ENCODE measurements around the gene TRAPPC12. TPM values are rescaled to one million over a fixed set of nuclear protein-coding genes. Genes with fewer than 3 reads are reported as not detected.

TRAPPC12 gene
- total RNA-seq, 1 experiment from 2014 or later, result 45.1 TPM

DNA sequence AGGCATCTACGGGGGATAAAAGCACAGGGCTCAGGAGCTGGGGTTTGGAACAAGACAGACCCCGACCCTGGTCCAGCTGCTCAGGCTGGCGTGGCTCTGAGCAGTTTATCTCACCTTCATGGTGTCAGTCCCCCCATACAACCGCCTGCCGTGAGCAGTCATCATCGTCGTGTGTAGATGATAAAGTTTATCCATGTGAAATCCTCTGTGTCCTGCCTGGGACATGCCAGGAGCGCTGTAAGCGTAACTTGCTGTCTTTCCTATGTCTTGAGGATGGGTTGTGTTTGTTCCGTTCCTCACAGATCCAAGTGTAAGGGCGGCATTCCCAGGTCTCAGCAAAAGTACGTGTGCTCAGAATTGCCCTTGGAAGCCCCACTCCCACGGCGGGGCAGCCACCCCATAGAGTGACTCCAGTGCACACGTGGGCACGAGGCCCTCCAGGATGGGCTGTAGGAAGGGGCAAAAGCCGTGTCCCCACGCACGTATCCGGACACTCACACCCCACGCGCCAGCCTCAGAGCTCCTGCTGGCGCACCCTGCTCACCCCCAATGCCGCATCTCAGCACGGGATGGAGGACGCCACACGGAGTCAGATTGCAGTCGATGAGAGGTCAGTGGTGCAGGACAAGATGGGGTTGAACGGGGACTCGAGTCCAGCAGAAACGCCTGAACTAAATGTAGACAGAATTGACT is 88.9 kb downstream of the TRAPPC12 start:
- DNase-seq (ENCODE audit: low spot score), result no peak

DNA sequence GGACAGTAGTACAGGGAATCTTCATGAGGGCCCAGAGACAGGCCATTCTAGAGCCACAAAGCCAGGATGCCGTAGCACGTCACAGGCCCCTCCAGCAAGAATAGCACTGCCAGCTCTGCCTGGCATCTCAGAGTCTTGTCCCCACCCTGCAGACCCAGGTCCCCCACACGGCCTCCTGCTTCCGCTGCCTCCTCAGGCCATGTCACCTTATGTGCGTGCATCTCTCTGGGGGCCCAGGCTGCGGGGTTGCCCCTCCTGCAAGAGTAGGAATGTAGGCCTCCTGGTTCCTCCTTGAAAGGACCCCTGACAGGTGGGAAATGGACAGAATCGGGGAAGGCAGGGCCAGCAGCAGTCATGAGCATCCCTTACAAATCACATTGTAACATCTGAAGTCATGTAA is 90.0 kb downstream of the TRAPPC12 start:
- no peak for DNase-seq (ENCODE audit: low spot score)

- DNase-seq (ENCODE audit: low spot score), result peak; percentile 91
Measured at GRCh38 chr2:3470166-3470651, 90.7 kb downstream of the TRAPPC12 start.

DNA sequence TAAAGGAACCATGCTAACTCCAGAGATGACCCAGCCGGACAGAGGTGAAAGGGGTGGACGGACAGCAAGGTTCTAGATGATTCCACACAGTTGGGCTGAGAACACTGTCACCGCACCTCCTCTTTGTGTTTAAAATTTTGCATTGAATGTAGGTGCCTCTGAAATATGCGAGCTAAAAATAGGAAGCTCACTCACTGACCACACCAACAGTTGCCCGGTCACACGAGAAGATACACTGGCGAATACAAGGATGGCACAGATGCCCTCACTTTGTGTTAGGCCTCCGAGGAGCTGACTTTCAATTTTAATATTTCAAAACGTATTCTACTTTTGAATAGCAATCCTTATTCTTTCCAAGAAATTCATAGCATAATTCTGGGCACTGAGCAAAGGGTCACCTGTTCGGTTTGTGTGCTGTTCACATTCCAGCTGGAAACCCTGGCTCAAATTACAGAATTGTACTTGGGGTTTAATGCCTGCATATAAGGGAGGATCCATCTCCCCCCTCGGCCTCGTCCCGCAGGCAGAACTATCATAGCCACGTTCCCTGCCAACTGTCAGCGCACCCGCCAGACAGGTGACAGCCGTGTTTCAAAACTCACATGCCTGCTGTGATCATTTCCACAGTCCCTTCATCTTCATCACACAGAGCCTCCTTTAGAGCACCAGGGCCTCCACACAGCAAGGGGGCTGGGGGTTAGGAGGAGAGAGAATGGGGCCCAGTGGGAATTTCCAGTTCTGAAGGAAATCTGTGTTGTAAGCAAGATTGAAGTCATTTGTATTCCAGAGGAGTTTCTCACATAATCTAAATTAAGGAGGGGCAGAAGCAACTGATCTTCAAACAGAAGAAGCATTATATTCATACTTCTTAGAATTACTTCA is 91.6 kb downstream of the TRAPPC12 start:
- DNase-seq (ENCODE audit: low spot score), result peak; percentile 31

- DNase-seq (ENCODE audit: low spot score), result no peak
Measured at GRCh38 chr2:3472296-3472695, 92.8 kb downstream of the TRAPPC12 start.

DNA sequence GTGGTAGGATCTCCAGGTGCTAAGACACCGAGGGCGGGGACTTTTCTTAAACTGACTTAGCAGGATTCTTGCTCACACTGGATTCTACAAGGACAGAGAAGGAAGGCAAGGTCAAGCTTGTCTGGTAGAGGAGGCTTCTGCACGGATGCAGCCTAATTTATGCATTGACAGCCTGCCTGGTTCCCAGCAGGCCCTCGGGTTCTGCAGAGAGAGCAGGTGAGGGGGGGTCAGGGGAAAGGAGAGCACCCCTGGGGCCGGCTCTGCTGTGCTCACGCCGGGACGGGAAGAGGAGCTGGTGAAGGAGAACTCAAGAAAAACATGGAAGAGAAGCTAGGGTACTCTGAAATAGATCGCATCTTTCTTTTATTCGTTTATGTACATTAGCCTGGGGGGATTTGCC is 93.5 kb downstream of the TRAPPC12 start:
- no peak for DNase-seq (ENCODE audit: low spot score)

DNA sequence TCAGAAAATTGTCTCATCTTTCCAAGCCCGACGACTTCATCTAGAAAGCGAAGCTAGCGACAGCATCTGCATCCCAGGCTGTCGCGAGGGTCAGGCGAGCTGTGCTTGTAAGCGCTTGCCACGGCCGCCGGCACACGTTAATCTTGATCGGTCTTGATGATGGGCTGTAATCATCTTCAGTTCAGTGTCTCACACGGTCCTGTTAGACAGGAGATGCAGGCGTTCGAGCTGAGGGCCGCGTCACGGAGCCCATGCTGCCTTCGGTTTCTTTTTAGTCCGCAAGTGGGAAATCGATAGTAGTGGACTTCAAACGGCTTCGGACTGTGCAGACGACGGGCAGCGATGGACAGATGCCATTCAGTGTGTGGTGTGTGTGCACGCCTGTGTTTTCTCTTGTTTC is 96.3 kb downstream of the TRAPPC12 start:
- DNase-seq (ENCODE audit: low spot score), result no peak

GRCh38 chr2:3476321-3476984 is 97.0 kb downstream of the TRAPPC12 start:
- DNase-seq (ENCODE audit: low spot score), result no peak

- DNase-seq (ENCODE audit: low spot score), result no peak
Measured at GRCh38 chr2:3476985-3477327, 97.5 kb downstream of the TRAPPC12 start.

DNA sequence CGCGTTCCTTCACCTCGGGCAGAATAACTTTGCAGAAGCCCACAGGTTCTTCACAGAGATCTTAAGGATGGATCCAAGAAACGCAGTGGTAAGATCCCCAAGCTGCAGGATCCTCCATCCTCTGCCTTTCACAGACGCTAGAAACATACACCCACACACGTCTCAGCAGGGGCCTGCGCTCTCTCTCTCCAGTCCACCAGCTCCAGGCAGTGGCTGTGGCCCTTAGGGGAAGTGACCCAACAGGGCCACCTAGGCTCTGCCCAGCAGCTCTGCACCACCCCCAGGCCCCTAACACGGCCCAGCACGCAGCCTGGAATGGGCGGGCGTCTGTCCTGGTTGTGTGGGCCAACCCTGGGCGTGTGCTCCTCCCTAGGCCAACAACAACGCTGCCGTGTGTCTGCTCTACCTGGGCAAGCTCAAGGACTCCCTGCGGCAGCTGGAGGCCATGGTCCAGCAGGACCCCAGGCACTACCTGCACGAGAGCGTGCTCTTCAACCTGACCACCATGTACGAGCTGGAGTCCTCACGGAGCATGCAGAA is 99.4 kb downstream of the TRAPPC12 start:
- no peak for DNase-seq (ENCODE audit: low spot score)

DNA sequence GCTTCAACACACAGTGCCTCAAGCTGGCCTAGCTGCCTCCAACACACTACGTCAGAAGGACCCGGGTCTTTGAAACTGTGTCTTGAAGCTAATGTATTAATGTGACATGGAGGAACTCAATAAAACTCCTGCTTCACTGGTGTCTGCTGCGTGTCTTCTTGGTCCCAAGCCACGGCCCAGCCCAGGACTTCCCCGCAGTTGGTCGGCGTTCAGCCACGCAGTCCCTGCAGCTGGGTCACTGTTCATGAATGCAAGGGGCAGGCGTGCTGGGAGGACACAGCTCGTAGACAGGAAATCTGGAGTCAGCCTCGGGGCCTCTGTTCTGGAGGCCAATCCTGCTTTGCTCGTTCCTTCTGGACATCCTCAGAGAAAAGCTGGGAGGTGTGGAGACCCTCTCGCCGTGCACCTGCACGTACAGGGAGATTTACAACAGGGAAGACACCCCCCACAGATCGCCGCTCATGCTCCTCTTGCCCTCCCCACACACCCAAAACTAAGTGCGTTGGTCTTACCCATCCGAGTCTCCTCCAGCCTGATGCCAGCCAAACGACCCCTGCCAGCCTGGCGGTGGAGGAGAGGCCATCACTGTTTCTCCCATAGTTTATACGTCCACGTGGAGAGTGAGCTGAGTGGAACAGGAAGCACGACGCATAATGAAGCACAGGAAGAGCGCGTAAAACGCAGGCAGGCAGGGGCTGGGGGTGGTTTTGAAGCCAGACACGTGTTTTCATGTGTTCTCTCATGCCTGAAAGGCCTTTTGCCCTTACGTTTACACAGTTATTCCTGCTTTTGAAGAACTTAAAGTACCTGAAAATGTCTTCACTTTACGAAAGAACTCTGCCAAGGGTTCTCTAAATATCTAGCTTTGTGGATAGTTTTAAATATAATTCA is 100.2 kb downstream of the TRAPPC12 start:
- no peak for DNase-seq (ENCODE audit: low spot score)

DNA sequence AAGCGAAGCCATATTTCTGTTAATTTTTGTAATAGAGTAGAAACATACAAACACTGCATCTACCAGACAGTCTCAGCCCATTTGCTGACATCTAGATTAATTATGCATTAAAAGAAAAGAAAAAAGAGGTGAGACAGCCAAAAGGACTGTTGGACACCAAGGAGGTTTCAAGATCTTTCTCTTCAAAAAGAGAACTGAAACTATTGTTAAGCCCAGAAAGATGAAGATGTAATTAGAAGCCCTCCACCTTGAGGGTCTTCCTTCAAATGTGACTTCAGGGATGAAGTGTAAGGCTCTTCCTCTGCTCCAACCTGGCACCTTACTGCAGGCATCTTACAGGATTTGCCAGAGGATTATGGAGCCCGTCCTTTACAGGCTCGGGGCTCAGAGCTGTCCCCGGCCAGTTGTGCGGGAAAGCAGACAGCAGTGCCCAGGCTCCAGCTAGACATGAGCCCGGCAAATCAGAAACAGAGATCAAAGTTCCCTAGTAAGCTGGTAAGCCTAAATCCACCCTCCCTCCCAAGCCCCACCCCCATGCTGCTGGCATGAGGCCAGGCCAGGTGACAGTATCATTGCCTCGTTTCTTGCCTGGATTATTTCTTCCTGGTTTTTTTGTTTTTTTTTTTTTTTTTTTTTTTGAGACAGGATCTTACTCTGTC is 101.0 kb downstream of the TRAPPC12 start:
- DNase-seq (ENCODE audit: low spot score), result no peak

DNA sequence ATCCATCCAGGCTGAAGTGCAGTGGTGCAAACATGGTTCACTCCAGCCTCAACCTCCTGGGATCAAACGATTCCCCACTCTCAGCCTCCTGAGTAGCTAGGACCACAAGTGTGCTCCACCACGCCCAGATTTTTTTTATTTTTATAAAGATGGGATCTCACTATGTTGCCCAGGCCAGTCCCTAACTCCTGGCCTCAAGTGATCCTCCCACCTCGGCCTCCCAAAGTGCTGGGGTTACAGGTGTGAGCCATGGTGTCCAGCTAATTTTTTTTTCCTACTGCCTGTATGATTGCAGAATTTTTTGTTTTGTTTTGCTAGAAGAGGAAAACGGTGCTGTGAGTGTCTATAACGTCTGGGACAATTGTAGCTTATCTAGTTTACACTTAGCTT is 101.5 kb downstream of the TRAPPC12 start:
- no peak for DNase-seq (ENCODE audit: low spot score)

DNA sequence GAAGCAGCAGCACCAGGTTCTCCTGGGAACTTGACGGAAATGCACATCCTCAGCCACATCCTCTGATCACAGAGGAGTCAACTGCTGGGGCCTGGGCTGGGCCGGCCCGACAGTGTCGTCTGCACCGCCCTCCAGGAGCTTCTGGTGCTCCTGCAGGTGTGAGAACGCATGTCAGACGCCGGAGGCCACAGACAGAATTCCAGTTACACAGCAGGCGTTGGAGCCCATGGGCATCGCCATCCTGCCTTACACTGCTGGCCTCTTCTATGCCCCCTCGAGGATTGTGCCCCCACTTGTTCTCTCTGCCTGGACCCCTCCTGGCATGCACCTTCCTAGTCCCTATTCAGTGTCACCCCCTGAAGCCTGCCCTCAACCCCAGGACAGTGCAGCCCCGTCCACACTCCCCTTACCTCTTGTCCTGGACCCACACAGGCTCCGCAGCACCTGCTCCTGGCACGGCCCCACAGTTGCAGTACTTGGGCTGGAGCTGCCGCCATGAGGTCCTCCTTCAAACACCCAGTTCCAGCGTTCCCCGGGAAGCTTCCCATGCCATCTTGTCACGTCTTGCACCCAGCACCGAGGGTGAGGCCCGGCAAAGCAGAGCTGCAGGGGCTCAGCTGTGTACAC is 102.4 kb downstream of the TRAPPC12 start:
- DNase-seq (ENCODE audit: low spot score), result no peak

GRCh38 chr2:3482363-3482821 is 102.9 kb downstream of the TRAPPC12 start:
- no peak for DNase-seq (ENCODE audit: low spot score)

DNA sequence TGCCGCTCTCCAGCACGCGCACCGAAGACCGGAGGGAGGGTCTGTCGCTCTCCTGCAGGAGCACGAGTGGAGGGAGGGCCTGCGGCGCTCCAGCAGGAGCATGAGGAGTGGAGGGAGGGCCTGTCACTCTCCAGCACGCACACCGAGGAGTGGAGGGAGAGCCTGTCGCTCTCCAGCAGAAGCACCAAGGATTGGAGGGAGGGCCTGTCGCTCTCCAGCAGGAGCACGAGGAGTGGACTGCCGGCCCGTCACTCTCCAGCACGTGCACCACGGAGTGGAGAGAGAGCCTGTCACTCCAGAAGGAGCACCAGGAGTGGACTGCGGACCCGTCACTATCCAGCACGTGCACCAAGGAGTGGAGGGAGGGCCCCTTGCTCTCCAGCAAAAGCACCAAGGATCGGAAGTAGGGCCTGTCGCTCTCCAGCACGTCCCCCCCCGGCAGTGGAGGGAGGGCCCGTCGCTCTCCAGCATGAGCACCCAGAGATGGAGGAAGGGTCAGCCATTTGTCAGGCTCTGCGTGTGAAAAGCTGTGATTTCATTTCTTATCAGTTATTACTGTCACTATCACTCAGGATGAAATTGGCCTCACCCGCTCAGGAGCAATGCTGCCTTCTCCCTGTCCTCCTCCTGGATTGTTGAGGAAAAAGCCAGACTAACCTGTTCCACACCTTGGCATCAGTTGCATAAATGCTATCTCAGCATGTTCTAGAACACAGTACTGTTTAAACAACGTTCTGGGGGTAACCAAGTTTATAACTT is 103.9 kb downstream of the TRAPPC12 start:
- no peak for DNase-seq (ENCODE audit: low spot score)

- DNase-seq (ENCODE audit: low spot score), result no peak
Measured at GRCh38 chr2:3483986-3484960, 104.8 kb downstream of the TRAPPC12 start.

GRCh38 chr2:3485166-3485565 is 105.7 kb downstream of the TRAPPC12 start:
- no peak for DNase-seq (ENCODE audit: low spot score)
